ENCODE results near the gene MDK.

DNA sequence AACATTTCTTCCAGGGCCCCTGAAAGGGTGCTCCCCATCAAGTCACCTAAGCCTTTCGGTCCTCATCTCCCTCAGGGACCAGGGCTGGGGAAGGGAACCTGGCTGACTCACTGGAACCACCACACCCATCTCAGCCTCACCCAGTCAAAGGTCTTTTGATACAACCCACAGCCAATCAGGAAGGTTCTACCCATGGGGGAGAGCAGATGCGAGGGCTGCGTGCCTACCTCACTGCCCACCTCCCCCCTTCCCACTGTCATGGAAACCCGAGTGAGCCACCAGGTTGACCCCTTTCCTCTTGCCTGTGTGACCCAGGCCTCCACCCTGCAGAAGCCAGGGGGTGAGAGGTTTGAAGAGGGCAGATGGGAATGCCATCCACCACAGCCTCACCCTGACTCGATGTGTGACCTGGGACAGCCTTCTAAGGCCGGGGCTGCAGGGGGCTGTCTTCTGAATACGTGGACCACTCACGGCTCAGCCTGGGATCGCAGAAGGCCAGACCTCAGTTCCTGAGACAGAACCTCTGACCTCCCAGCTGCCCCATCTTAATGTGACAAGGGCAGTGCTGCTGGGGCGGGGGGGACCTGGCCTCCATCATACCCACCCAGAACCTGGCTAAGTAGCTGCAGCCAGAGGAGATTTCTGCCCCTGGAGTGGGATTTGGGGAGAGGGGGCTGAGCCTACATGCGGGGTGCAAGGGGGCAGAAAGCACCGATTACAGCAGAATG is 2.7 kb downstream of the MDK start:
- TF ChIP-seq, protein P1, sequence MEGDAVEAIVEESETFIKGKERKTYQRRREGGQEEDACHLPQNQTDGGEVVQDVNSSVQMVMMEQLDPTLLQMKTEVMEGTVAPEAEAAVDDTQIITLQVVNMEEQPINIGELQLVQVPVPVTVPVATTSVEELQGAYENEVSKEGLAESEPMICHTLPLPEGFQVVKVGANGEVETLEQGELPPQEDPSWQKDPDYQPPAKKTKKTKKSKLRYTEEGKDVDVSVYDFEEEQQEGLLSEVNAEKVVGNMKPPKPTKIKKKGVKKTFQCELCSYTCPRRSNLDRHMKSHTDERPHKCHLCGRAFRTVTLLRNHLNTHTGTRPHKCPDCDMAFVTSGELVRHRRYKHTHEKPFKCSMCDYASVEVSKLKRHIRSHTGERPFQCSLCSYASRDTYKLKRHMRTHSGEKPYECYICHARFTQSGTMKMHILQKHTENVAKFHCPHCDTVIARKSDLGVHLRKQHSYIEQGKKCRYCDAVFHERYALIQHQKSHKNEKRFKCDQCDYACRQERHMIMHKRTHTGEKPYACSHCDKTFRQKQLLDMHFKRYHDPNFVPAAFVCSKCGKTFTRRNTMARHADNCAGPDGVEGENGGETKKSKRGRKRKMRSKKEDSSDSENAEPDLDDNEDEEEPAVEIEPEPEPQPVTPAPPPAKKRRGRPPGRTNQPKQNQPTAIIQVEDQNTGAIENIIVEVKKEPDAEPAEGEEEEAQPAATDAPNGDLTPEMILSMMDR (conservative IDR thresholded peaks at IDR 0.05), result no peak
- TF ChIP-seq EZH2 (IDR thresholded peaks at IDR 0.05; ENCODE audit: low read depth), result no peak
